EH (cell line): ENCODE data around the gene DONSON.

ENCODE experiments used
- DNase-seq: peaks from one replicate; pipeline ENCODE4 v3.0.0-alpha.2; 2015; ENCODE audit warnings: low read depth

The DONSON gene

DNA sequence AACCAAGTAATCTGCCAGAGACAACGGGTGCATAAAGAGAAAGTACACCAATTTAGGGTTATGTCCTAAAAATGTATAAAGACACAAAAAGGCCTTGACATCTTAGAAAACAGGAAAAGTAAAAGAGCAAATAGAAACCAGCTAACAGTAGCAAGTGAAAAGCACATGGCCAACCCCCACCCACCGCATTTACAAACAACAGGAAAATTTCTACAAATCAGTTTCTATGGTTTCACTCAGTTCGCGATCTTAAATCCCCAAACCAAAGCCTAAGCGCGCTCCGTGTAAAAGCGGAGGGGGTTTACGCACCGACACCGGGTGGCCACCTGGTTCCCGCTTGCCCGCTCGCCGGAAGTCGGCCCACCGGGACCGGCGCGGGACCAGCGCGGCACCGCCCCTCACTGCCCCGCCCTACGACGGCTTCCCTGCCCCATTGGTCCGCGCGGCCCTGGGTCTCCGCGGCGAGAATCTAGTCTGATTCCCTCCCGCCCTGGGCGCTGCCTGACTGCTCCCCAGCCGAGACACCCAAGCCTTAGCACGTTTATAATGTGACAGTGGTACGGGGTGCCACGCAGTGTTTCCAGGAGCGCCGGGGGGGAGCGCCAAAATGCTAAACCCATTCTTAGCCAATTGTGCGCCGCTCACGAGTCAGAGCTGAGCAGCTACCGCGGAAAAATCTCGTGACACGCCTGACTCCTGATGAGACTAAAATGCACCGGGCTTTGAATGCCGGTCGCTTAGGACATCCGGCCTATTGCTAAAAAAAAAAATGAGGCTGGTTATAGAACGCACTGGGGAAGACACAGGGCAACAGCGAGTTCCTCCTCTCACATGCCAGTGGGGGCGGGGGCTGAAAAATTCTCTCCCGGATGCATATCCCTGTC lies 46.5 kb downstream of the DONSON start, which contains the start of gene GART:
Gene GART (minus strand): TSS at position 362 of the 884 bp plus-strand sequence. CDS start 2,802 bp downstream, outside the sequence.
- peak; percentile 80 for DNase-seq

DNA sequence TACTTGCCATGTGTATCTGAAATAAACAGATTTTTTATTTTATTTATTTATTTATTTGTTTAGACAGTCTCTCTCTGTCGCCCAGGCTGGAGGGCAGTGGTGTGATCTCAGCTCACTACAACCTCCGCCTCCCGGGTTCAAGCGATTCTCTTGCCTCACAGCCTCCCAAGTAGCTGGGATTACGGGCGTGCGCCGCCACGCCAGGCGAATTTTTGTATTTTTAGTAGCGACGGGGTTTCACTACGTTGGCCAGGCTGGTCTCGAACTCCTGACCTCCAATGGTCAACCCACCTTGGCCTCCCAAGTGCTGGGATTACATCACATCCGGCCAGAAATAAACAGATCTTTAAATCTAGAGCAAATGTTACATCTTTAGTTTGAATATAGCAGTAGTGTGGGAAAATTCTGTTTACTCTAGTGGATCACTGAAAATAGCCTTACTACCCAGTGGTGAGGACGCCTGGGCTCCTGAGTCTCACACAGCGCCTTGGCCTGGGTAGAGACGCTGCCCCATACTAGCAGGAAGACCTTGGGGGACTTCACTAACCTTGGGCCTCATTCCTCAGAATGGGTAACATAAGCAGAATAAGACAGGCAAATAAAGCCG lies 47.3 kb downstream of the DONSON start:
- DNase-seq = peak; percentile 28

DNA sequence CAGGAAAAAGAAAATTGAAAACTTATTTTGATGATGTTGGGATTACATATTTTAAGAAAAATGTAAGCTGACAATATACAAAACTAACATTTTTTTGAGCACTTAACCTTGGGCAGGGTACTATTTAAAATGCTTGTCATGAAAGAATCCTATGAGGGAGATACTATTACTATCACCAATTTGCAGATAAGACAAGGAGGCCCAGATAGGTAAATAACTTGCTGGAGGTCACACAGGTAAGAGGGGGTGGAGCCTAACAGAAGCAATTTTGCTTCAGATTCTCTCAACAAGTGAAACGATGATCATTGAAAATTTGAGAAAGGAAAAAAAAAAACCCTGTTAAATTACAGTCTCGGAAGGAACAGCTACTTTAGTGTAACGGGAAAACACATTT lies 47.8 kb downstream of the DONSON start:
- DNase-seq = no peak

DNA sequence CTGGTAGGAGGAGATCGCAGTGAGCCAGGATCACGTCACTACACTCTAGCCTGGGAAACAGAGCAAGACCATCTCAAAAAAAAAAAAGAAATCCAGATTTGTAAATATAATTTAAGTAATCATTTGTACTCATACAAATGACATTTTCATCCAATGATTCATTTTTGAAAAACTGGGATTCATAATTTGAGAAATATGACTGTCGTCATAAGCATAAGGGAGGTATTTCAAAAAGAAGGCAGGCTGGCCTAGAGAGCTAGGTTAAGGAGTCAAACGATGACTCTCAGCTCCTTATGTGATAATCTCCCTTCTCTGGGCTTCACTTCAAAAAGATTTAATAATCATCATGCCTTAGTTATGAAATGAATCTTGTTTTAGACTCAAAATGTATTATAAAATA lies 48.9 kb downstream of the DONSON start:
- no peak for DNase-seq

DNA sequence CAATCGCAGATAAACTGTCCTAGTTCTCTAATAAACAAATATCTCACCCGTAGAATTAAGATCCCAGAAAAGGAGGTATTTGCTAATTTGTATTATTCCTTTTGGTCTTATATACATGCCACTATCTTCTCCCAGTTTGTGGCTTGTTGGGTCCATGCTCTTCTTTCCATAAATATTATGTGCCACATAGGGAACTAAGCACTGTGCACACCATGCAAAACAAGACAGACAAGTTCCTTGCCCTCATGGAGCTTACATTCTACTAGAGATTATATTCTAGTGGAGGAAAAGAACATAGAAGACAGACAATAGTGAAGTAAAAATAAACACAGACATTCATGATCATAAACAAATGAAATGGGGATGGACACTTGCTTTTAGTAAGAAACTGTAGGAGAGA lies 51.3 kb downstream of the DONSON start:
- no peak for DNase-seq

DNA sequence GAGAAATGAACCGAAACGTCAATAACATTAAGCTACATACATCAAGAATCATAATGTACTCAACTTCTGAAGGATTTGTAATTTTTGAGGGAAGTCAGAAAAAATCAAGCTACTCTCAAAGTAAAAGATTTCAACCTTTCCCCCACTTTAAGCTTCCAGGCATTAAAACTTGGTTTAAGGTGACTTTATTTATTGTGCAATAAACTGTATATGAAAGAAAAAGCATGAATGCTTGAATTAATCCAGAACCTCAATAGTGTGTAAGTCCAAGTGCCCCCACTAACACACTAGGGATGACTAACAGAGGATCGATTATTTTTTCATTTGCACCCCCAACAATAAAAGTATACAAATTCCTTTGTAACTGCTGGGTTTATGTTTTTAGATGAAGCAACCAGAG lies 57.5 kb downstream of the DONSON start:
- DNase-seq = no peak
